NCI-H146 treated with DMSO at 0.1 percent for 48 hours (cell line): ENCODE data around the gene CD2.

ENCODE experiments used
- DNase-seq: peaks from one replicate; lab custom pipeline; 2025; ENCODE audit not compliant: unreplicated experiment; lab: John Stamatoyannopoulos, UW

CD2 gene

DNA sequence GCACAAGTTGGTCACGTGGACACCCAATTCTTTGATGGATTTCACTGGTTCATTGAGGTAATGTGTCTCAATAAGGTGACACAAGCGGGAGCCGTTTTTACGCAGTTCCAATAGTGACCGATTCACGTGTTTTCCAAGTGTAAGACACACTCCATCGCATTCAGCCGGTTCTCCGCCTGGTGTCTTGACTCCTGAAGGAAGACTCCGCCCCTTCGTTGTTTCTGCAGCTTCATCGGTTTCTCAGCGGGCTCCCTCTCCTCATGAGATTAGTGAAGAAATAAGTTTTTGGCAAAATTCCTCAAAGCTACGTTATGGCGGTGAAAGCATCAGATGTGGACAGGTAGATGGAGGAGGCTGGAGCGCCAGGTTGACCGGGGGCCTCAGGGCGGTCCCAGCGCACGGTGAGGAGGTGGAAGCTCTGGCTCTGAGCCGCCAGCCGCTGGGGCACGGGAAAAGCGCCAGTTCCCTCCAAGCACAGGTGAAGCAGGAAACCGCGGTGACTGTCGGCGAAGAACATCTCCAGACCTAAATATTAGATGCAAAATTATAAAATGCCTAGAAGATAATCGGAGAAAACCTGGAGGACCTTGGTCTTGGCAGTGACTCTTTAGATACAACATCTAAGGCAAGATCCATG, 21.0 kb downstream of the CD2 start:
- DNase-seq: no peak

DNA sequence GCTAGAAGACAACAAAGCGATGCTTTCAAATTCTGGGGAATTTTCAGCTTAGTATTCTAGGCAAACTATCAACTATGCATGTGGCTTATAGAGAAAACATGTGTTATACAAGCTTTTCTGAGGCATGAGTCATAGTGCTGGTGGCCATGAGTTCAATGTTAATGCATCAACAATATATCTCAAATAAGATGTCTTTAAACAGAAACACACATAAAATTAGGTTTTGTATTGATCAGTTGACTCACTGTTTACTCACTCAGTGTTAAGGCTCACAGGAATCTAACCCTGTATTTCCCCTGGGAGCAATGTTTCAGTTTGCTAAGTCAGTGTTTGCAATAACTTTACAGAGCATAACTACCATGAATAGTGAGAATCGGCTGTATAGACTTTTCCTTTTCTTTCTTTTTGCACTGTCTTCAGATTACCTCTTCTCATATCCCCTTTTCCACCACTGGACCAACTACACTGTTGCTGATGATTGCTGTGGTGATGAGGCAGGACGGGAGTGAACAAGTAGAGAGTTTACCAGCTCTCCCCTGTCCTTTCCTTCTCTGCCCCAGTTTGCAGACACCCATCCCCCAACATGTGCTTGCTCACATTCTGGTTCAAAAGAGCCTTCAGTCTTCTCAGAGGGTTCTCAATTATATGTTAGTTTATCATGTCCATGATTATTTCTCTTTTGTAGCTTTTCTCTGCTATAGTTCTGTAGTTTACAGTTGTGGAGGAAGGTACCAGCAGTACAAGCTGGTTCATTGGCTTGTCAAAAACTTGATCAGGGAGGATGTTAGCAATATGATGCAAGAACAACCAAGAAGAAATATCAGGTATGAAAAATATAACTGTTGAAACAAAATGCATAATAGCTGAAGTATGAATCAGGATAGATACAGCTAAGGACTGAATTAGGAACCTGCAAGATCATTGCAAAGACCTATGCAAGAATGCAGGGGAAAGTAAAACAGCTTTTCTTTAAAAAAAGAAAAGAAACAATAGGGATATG, 23.9 kb downstream of the CD2 start:
- DNase-seq: no peak

DNA sequence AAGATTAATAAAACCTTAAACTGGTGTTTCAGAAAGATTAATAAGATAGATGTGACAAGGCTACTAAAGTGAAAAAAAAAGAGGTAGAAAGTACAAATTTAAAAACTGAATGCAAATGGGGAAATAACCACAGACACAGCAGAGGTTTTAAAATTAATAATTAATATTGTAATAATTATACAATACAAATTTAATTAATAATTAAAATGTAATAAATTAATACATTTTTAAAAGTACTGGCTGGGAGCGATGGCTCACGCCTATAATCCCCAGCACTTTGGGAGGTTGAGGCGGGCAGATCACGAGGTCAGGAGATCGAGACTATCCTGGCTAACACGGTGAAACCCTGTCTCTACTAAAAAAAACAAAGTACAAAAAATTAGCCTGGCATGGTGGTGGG, 26.8 kb downstream of the CD2 start:
- DNase-seq: no peak

DNA sequence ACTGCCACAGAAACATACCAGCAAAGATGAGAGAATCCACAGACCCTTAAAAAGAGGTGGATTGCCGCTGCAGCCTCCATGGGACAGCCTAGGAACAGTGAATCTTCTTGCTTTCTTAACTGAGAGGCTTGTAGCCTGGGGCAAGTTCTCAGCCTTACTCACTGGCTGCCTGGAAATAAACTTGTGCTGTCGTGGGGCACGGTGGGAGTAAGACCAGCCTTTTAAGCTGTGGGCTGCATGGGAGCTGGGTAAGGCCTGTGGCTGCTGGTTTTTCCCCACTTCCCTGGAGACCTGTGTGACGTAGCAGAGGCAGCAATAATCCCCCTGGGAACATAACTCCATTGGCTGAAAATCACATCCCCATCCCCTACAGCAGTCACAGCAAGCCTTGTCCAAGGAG, 30.8 kb downstream of the CD2 start:
- no peak for DNase-seq

DNA sequence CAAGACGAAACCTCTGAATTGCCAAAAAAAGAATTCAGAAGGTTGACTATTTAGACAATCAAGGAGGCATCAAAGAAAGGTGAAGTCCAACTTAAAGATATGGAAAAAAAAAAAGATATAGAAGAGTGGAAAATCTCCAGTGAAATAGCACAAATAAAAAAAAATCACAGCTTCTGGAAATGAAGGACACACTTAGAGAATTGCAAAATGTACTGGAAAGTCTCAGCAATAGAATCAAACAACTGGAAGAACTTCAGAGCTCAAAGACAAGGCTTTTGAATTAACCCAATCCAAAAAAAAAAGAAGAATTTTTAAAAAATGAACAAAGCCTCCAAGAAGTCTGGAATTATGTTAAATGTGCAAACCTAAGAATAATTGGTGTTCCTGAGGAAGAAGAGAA, 31.8 kb downstream of the CD2 start:
- no peak for DNase-seq

DNA sequence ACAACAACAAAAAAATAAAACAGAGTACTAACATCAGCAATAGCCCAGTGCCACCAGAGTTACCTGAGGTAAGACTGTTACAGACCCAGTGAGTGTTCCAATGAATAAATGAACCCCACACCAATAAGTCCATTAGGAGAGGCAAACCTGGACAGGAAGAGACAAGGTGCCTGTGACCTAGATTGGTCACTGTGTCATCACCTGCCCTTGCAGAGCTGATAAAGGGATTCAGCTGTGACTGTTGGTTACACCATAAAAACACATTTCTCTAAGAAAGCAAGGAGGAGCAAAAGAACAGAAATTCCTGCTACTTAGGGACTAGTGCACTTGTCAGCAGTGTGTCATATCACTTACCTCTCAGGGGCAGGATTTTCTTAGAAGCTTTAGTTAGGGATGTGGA, 37.5 kb downstream of the CD2 start:
- DNase-seq: no peak

DNA sequence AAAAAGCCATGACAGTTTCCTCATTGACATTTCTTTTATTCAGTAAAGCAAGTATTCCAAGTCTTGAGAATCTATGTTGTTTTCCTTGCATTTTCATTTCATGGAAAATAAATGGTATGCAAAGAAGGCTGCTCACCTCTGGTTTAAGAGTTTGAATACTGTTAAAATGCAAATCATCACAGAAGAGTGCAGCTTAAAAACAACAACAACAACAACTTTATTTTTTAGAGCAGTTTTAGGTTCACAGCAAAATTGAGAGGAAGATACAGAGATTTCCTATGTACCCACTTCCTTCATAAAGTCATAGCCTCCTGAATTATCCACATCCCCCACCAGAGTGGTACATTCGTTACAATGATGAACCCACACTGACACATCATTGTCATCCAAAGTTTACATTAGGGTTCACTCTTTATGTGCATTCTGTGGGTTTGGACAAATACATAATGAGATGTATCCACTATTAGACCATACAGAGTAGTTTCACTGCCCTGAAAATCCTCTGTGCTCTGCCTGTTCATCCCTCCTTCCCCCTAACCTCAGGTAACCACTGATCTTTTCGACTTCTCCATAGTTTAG, 39.2 kb downstream of the CD2 start:
- no peak for DNase-seq

DNA sequence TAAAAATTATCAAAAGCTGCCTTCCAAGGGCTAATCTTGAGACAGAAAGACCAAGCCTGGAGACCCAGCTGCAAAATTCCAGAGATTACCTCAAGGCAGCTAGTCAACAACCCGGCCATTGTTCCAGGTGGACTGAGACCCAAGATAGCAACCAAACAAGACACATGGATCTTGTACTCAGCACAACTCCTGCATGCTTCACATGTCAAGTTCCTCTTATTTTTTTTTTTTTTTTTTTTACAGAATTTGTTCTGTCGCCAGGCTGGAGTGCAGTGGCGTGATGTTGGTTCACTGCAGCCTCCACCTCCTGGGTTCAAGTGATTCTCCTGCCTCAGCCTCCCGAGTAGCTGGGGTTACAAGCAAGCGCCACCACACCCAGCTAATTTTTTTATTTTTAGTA, 40.1 kb downstream of the CD2 start:
- no peak for DNase-seq

DNA sequence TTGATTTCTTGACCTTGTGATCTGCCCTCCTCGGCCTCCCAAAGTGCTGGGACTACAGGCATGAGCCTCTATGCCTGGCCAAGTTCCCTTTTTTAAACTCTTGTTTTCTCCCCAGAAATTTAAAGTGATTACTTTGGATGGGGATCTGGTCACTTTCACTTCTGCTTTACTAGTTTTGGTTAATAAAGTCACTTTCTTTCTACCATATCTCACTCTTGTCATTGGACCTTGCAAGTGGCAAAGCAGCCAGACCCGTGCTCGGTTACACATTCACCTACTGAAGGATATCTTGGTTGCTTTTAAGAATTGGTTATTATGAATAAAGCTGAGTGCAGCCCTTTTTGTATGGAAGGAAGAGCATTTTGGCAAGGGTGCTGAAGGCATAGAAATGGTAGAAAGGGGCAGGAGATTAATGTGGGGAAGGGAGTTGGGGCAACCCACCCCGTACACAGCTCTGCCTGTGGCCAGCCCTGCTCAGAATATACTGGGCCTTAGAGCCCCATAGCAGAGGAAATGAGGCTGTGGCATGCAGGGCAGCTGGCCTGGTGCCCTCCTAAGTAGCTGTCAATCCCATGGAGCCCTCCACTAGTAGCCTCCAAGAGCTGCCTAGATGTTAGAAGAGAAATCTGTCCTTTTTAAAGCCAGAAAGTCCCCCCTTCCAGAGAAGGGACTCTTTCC, 40.7 kb downstream of the CD2 start:
- no peak for DNase-seq

DNA sequence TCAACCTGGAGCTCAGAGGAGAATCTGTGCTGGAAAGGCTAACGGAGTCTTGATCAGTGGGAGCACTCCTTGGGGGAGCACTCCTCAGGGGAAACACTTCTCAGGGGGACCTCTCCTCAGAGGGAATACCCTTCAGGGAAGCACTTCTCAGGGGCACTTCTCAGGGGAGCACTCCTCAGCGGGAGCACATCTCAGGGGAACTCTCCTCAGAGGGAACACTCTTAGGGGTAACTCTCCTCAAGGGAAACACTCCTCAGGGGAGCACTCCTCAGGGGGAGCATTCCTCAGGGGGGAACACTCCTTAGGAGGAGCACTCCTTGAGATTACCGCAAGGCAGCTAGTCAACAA, 41.2 kb downstream of the CD2 start:
- no peak for DNase-seq

DNA sequence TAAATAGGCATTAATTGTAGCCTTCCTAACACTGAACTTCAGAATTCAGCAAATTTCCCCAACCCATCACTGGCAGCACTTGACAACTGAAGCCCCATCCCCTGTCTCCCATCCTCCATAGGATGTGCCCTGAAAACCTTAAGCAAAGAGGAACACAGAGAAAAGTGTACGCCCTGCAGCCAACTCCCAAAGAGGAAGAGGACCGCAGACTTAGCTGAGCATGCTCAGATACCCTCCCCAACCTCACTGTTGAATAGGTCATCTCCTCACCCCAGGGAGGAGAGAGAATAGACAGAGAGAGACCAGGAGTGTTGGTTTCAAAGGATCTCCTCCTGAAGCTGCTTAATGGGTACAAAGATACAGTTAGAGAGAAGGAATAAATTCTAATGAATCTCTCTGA, 50.5 kb downstream of the CD2 start:
- no peak for DNase-seq

DNA sequence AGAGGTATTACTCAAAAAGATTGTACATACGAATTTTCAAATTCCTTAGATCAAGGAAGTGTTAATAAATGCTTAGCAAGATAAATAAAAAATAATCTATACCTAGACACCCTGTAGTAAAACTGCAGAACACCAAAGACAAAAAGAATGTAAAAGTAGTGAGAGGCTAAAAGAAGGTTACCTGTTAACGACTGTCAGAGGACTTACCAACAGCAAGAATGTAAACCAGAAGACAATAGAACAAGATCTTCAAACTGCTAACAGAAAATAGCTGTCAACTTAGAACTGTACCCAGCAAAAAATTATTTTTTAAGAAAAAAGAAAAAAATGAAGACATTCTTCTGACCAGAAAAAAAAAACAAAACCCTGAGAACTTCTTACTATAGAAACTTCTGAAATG, 51.2 kb downstream of the CD2 start:
- no peak for DNase-seq

DNA sequence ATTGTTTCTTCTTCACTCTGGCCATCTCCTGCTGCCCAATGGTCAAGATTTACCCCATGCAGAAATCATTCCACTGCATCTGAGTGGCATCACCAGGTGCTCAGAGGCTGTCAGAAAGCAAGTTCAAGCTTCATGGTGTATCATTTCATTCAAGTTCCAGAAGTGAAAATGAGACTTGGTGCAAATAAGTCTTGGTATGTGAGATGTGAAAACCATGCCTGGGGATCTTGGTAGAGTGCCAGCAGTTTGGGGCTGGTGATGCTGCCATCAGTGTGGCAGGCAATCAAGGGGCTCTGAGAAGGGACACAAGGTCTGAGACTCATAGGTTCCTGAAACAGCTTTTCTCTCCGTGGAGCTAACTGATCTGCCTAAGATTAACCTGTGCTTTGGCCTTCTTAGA, 52.0 kb downstream of the CD2 start:
- DNase-seq: no peak

DNA sequence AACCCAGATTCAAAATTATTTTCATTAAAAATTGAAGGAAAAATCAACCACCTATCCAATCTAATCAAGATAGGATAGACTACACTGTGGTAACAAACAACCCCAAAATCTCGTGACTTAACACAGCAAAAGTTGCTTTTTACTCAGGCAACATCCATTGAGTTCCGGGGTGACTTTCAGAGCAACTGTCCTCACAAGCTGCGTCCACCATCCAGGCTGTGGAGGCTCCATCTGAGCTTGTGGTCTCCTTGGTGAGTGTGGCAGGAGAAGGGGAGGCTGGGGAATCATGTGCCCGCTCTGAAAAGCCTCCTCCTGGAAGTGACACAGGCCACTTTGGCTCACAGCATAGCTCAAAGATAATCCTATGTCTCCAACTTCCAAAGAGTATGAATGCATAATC, 52.4 kb downstream of the CD2 start:
- DNase-seq: no peak

DNA sequence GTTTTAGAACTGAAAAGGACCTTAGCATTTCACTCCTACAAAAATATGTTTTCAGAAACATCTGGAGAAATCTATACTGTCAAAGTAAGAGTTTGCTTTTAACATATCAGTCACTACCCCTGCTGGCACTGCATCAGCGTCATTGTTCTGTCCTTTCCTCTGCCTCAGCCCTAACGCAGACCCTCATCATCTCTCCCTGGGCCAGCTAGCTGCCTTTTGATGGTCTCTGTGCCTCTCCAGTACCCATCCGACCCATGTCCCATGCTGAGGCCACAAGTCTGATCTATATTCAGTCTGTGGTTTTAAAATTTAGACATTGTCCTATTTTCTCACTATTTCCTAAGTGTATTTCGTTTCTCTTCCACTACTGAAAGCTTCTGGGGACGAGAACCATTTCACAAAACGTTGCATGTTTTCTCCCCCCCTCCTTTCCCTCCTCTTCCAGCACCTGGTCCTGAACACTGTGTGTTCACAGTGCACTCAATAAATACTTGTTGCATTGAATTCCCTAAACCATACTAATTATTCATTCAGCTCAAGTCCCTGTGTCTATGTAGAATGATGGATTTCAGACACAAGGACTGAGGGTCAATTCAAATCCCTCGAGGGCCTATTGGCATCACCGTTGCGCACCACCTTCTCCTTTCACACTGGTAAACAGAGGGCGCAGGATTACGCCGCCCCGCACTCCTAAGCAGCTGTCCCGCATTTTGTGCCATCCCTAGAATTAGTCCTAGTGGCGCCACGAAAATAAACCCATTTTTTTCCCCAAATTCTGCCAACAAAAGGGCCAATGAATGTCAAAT, 53.4 kb downstream of the CD2 start:
- no peak for DNase-seq

DNA sequence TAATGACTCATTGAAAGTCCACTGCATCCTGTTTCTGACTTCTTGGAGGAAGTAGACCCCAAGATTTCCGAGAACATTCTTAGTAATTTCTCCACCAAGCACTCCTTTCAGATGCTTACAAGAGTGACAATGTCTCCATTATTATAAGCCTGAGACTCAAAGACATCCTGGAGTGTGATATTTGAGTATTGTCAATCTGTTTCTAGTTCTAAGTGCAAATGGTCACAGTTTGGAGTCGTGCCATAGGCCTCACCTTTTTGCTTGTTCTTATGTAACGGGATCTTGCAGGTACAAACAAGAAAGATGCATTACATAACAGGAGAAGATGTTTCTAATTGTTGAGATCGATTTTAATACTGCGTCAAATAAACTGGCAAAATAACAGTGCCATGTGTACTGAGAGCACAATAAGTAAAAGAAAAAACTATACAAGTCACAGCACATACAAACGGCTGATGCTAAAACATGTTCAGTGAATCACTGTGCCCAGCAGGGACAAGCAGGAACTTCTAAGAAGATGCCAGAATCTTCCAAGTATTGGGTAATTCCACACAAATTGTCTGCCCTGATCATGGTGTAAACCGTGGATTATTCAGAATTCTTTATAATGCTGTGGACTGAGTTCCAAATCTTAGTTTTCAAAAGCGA, 54.1 kb downstream of the CD2 start:
- DNase-seq: no peak

DNA sequence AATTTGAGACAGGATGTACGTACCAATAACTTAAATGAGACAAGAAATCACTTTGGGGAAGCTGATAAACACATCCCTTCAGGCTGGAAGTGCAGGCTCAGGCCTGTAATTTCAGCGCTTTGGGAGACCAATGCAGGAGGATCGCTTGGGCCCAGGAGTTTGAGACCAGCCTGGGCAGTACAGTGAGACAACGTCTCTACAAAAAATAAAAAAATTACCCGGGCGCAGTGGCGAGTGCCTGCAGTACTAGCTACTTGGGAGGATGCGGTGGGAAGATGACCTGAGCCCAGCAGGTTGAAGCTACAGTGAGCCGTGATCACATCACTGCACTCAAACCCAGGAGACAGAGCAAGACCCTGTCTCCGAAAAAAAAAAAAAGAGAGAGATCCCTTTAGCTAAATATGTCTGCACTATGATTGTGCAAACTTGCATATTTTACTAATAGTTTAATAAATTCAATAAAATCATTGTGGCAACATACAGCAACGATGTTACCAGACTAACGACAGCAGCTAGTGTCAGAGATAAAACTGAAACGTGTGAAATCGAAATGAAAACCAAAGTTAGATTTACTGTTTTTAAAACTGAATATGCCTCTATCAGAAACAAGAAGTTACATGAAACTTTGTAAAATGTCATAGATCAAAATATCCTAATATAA, 54.7 kb downstream of the CD2 start:
- DNase-seq: no peak

DNA sequence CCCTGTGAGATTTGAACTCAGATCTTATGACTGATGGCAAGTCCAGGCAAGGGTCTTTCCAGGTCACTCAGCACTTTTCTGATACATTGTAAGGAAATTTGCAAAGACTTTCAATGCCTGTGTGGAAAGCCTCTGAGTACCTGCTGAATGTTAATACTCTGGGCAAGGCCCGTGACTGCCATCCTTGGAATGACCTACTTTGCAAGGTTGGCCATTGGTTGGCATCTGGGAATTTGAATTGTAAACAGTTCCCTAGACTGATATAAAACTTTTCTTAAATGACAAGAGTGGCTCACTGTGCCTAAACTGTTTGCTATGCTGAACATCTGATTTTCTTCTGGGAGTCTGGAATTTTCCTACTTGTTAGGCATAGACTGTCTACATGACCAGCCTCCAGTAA, 57.1 kb downstream of the CD2 start:
- no peak for DNase-seq

DNA sequence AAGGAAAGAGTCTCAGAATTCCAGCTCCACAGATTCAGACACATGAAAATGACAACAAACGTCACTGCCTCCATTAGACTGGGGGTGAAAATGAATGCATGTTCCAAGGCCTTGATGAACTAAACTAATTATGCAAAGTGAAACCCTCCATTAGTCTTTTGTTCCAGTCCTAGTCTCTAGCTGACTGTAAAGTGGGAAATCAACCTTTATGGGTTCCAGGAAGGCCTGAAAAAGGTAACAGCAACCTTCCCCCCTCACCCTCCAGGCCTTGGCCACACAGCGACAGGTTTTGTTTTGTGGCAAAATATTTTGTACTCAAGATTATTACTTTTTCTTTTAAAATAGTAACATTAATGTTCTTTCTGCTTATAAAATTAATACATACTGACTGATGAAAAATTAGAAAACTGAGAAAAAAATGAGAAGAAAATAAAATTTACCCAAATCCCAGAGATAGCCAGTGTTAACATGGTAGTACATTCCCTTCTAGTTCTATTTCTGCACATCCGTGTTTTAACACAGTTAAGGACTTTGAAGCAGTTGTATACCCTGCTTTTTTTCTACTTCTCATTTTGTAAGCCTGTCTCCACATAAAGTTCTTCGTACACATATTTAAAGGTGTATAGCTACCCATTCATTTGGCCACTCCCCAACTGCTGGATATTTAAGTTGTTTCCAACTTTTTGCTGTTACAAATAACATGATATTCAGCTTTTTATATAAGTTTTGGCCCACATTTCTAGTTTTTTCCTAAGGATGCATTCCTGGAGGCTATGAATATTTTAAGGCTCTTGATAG, 60.9 kb downstream of the CD2 start:
- no peak for DNase-seq
